ENCODE data around the gene RPLP2. TPM values are rescaled to one million over a fixed set of nuclear protein-coding genes. Genes with fewer than 3 reads are reported as not detected.

The RPLP2 gene
- total and polyA plus RNA-seq, 7 experiments from 2014 or later, result 2,266 to 5,944 (median 4,844) TPM

GRCh38 chr11:829847-830294 is 20.1 kb downstream of the RPLP2 start:
- H3K4me3 ChIP-seq (ENCODE audit: low read length), result peak overlapping the region; percentile 35
- H3K9me3 ChIP-seq (ENCODE audit: control insufficient read depth in 2 of 3, low read length in 3 of 3), result no peaks in the 10 kb centered on the region
- intact Hi-C loops (cut with micrococcal nuclease), result loop anchor here in 1 of 2 donors (1.0 kb wide), 1 partner anchor 10 kb away; no protein-coding TSS in a partner anchor
- no peak for DNase-seq
- peaks cover 0 to 11% of the 10 kb centered on the region in 2 donors for H3K27me3 ChIP-seq (ENCODE audit: control insufficient read depth in 2 of 2, insufficient read depth in 2 of 2, low read length in 2 of 2)
- H3K36me3 Mint-ChIP-seq, result peaks cover 0 to 6% (median 3%) of the 10 kb centered on the region in 5 donors
- H3K4me3 Mint-ChIP-seq, result peak overlapping the region in 9 of 10 donors; percentile 23 to 83 (median 54)
- peaks cover 16 to 47% of the 10 kb centered on the region in 2 donors for H3K4me1 ChIP-seq (ENCODE audit: control insufficient read depth in 2 of 2, insufficient read depth in 2 of 2, low read length in 2 of 2)
- H3K9me3 Mint-ChIP-seq, result peaks cover 0 to 3% (median 0%) of the 10 kb centered on the region in 11 donors
- ChIA-PET CTCF (interaction anchor here (1.0 kb wide), 1 partner anchor 11 kb away, joined by 3 read pairs; the partner anchor contains the start of gene PNPLA2), POLR2A (interaction anchor here (2.0 to 7.8 kb wide), 4 partner anchors 11 to 21 kb away, joined by 7 to 79 read pairs (median 20); partner anchors contain the start of genes PNPLA2, POLR2L, RPLP2 and TSPAN4)
- H3K4me1 Mint-ChIP-seq, result peaks cover 5 to 37% (median 32%) of the 10 kb centered on the region in 7 donors
- no peak overlapping the region for H3K27ac Mint-ChIP-seq
- peaks cover 0 to 6% (median 0%) of the 10 kb centered on the region in 3 experiments for H3K36me3 ChIP-seq (ENCODE audit: control insufficient read depth in 2 of 3, insufficient read depth in 3 of 3, low read length in 3 of 3)
- H3K27ac ChIP-seq (ENCODE audit: low read depth, low read length), result no peak overlapping the region
- H3K27me3 Mint-ChIP-seq, result peaks cover 14 to 53% (median 24%) of the 10 kb centered on the region in 5 donors
- no peak for ATAC-seq

GRCh38 chr11:830295-831117 is 20.7 kb downstream of the RPLP2 start:
- Histone ChIP-seq H3K4me3 (ENCODE audit: low read length) (peak overlapping the region; percentile 35), H3K9me3 (ENCODE audit: control insufficient read depth in 2 of 3, low read length in 3 of 3) (no peaks in the 10 kb centered on the region), H3K27me3 (ENCODE audit: control insufficient read depth in 2 of 2, insufficient read depth in 2 of 2, low read length in 2 of 2) (peaks cover 0 to 11% of the 10 kb centered on the region in 2 donors), H3K27ac (ENCODE audit: low read depth, low read length) (no peak overlapping the region), H3K4me1 (ENCODE audit: control insufficient read depth in 2 of 2, insufficient read depth in 2 of 2, low read length in 2 of 2) (peaks cover 16 to 47% of the 10 kb centered on the region in 2 donors), H3K36me3 (ENCODE audit: control insufficient read depth in 2 of 3, insufficient read depth in 3 of 3, low read length in 3 of 3) (no peaks in the 10 kb centered on the region)
- POLR2A ChIA-PET, result interaction anchor here (0.5 to 7.8 kb wide), 5 partner anchors 12 to 269 kb away, joined by 3 to 79 read pairs (median 9); partner anchors contain the start of genes PNPLA2, POLR2L, RPLP2 and TSPAN4
- peak in 1 of 9 donors; percentile 65 for DNase-seq
- Mint-ChIP-seq H3K4me3 (peak overlapping the region; percentile 25 to 83 (median 52)), H3K36me3 (peaks cover 0 to 3% (median 0%) of the 10 kb centered on the region in 5 donors), H3K4me1 (peaks cover 5 to 37% (median 32%) of the 10 kb centered on the region in 7 donors), H3K27ac (no peak overlapping the region), H3K9me3 (peaks cover 0 to 1% (median 0%) of the 10 kb centered on the region in 11 donors), H3K27me3 (peaks cover 14 to 53% (median 24%) of the 10 kb centered on the region in 5 donors)
- intact Hi-C loops (cut with micrococcal nuclease), result loop anchor here in 1 of 2 donors (1.0 kb wide), 1 partner anchor 10 kb away; no protein-coding TSS in a partner anchor
- ATAC-seq, result peak; percentile 46
- CTCF ChIA-PET, result interaction anchor here (1.0 to 1.1 kb wide), 2 partner anchors 12 kb away, joined by 3 read pairs; partner anchors contain the start of gene PNPLA2

- H3K27me3 Mint-ChIP-seq, result peaks cover 14 to 53% (median 24%) of the 10 kb centered on the region in 5 donors
- peaks cover 0 to 3% (median 0%) of the 10 kb centered on the region in 5 donors for H3K36me3 Mint-ChIP-seq
- ChIA-PET POLR2A (interaction anchor here (0.5 to 7.8 kb wide), 6 partner anchors 11 to 270 kb away, joined by 3 to 79 read pairs (median 7); partner anchors contain the start of genes PIDD1, PNPLA2, POLR2L and RPLP2), CTCF (interaction anchor here (1.1 kb wide), 1 partner anchor 13 kb away, joined by 3 read pairs; the partner anchor contains the start of gene PNPLA2)
- Histone ChIP-seq H3K9me3 (ENCODE audit: control insufficient read depth in 2 of 3, low read length in 3 of 3) (no peaks in the 10 kb centered on the region), H3K4me1 (ENCODE audit: control insufficient read depth in 2 of 2, insufficient read depth in 2 of 2, low read length in 2 of 2) (peaks cover 15 to 43% of the 10 kb centered on the region in 2 donors), H3K27me3 (ENCODE audit: control insufficient read depth in 2 of 2, insufficient read depth in 2 of 2, low read length in 2 of 2) (peaks cover 0 to 11% of the 10 kb centered on the region in 2 donors), H3K36me3 (ENCODE audit: control insufficient read depth in 2 of 3, insufficient read depth in 3 of 3, low read length in 3 of 3) (no peaks in the 10 kb centered on the region), H3K4me3 (ENCODE audit: low read length) (no peak overlapping the region), H3K27ac (ENCODE audit: low read depth, low read length) (no peak overlapping the region)
- H3K4me3 Mint-ChIP-seq, result peak overlapping the region; percentile 29 to 83 (median 60)
- intact Hi-C loops (cut with micrococcal nuclease), result no loop called here
- DNase-seq, result no peak
- H3K4me1 Mint-ChIP-seq, result peaks cover 5 to 37% (median 32%) of the 10 kb centered on the region in 7 donors
- ATAC-seq, result no peak
- peaks cover 0 to 1% (median 0%) of the 10 kb centered on the region in 11 donors for H3K9me3 Mint-ChIP-seq
- peak overlapping the region in 1 of 9 donors; percentile 9 for H3K27ac Mint-ChIP-seq
Measured at GRCh38 chr11:831118-831864, 21.5 kb downstream of the RPLP2 start.

GRCh38 chr11:831961-832528 is 22.3 kb downstream of the RPLP2 start:
- Mint-ChIP-seq H3K9me3 (peaks cover 0 to 1% (median 0%) of the 10 kb centered on the region in 11 donors), H3K4me3 (peak overlapping the region in 9 of 10 donors; percentile 15 to 83 (median 54)), H3K27ac (no peak overlapping the region), H3K27me3 (peaks cover 14 to 53% (median 21%) of the 10 kb centered on the region in 5 donors), H3K36me3 (peaks cover 0 to 3% (median 0%) of the 10 kb centered on the region in 5 donors), H3K4me1 (peaks cover 5 to 33% (median 31%) of the 10 kb centered on the region in 7 donors)
- CTCF ChIA-PET, result interaction anchor here (1.1 kb wide), 1 partner anchor 13 kb away, joined by 3 read pairs; the partner anchor contains the start of gene PNPLA2
- no peak overlapping the region for H3K4me3 ChIP-seq (ENCODE audit: low read length)
- H3K27me3 ChIP-seq (ENCODE audit: control insufficient read depth in 2 of 2, insufficient read depth in 2 of 2, low read length in 2 of 2), result peaks cover 0 to 11% of the 10 kb centered on the region in 2 donors
- POLR2A ChIA-PET, result interaction anchor here (0.8 to 7.8 kb wide), 3 partner anchors 11 to 27 kb away, joined by 3 to 79 read pairs (median 32); partner anchors contain the start of genes PIDD1, PNPLA2, POLR2L and TSPAN4
- no peak for ATAC-seq
- H3K27ac ChIP-seq (ENCODE audit: low read depth, low read length), result no peak overlapping the region
- H3K9me3 ChIP-seq (ENCODE audit: control insufficient read depth in 2 of 3, low read length in 3 of 3), result no peaks in the 10 kb centered on the region
- peaks cover 0 to 3% (median 0%) of the 10 kb centered on the region in 3 experiments for H3K36me3 ChIP-seq (ENCODE audit: control insufficient read depth in 2 of 3, insufficient read depth in 3 of 3, low read length in 3 of 3)
- intact Hi-C loops (cut with micrococcal nuclease), result loop anchor here in 1 of 2 donors (1.0 kb wide), 1 partner anchor 10 kb away; the partner anchor contains the start of genes POLR2L and TSPAN4
- peaks cover 10 to 41% of the 10 kb centered on the region in 2 donors for H3K4me1 ChIP-seq (ENCODE audit: control insufficient read depth in 2 of 2, insufficient read depth in 2 of 2, low read length in 2 of 2)
- no peak for DNase-seq

GRCh38 chr11:832529-833113 is 22.9 kb downstream of the RPLP2 start, which contains the start of gene CD151:
Gene CD151, plus strand, starts transcription at chr11:832952. Its CDS starts 3,118 bp downstream, at chr11:836070.
- peak within 1 kb of the TSS; percentile 27 for H3K4me3 ChIP-seq (ENCODE audit: low read length)
- peaks cover 12 to 50% (median 20%) of the 10 kb centered on the region in 5 donors for H3K27me3 Mint-ChIP-seq
- intact Hi-C loops (cut with micrococcal nuclease), result loop anchor here in 1 of 2 donors (1.0 kb wide), 1 partner anchor 10 kb away; the partner anchor contains the start of genes POLR2L and TSPAN4
- H3K9me3 Mint-ChIP-seq, result peaks cover 0 to 1% (median 0%) of the 10 kb centered on the region in 11 donors
- peaks cover 0 to 1% (median 0%) of the 10 kb centered on the region in 5 donors for H3K36me3 Mint-ChIP-seq
- peak within 1 kb of the TSS; percentile 35 for H3K27ac ChIP-seq (ENCODE audit: low read depth, low read length)
- H3K4me3 Mint-ChIP-seq, result peak within 1 kb of the TSS in 9 of 10 donors; percentile 52 to 83 (median 67)
- DNase-seq (peak in 1 of 9 donors; percentile 68), ATAC-seq (peak; percentile 69)
- H3K4me1 Mint-ChIP-seq, result peaks cover 5 to 31% (median 28%) of the 10 kb centered on the region in 7 donors
- peak within 1 kb of the TSS in 1 of 9 donors; percentile 23 for H3K27ac Mint-ChIP-seq
- peaks cover 0 to 8% (median 0%) of the 10 kb centered on the region in 3 experiments for H3K36me3 ChIP-seq (ENCODE audit: control insufficient read depth in 2 of 3, insufficient read depth in 3 of 3, low read length in 3 of 3)
- ChIA-PET POLR2A (interaction anchor here (2.1 to 7.8 kb wide), 2 partner anchors 10 to 14 kb away, joined by 11 to 79 read pairs; partner anchors contain the start of genes PNPLA2, POLR2L and TSPAN4), CTCF (no interaction called here)
- no peaks in the 10 kb centered on the region for H3K9me3 ChIP-seq (ENCODE audit: control insufficient read depth in 2 of 3, low read length in 3 of 3)
- peaks cover 0 to 8% of the 10 kb centered on the region in 2 donors for H3K27me3 ChIP-seq (ENCODE audit: control insufficient read depth in 2 of 2, insufficient read depth in 2 of 2, low read length in 2 of 2)
- H3K4me1 ChIP-seq (ENCODE audit: control insufficient read depth in 2 of 2, insufficient read depth in 2 of 2, low read length in 2 of 2), result peaks cover 10 to 37% of the 10 kb centered on the region in 2 donors

All from naive thymus-derived CD4-positive, alpha-beta T cell (primary cell).